HepG2 (cell line): ENCODE results near the gene FOXP3.

Experiments
- BRD4 ChIP-seq: sonication (generic); formaldehyde crosslinking; IDR thresholded peaks from 2 replicates; pipeline ENCODE4 v1.4.0; 2020; ENCODE audit warnings: missing genetic modification reagents
- ETV5 ChIP-seq: IDR thresholded peaks from 2 replicates; pipeline ENCODE4 v1.6.1; 2018; ENCODE audit warnings: missing biosample characterization, missing genetic modification reagents, inconsistent platforms, borderline replicate concordance
- PHB2 ChIP-seq: fragments of 450-650 bp; IDR thresholded peaks from 2 replicates; pipeline ENCODE4 v1.6.1; 2018; ENCODE audit not compliant: partially characterized antibody
- RAD51 ChIP-seq: fragments of 450-650 bp; IDR thresholded peaks from 2 replicates; pipeline ENCODE4 v1.6.1; 2016; ENCODE audit warnings: borderline replicate concordance
- RBFOX2 ChIP-seq: fragments of 200-400 bp; formaldehyde crosslinking; IDR thresholded peaks from 2 replicates; pipeline ENCODE4 v1.6.1; 2017; ENCODE audit warnings: low read depth, mild to moderate bottlenecking, low read length
- ZFP1 ChIP-seq: IDR thresholded peaks from 2 replicates; pipeline ENCODE4 v1.6.1; 2016
- ZNF598 ChIP-seq: sonication (generic); formaldehyde crosslinking; IDR thresholded peaks from 2 replicates; pipeline ENCODE4 v1.5.1; 2020; ENCODE audit warnings: mild to moderate bottlenecking, missing genetic modification reagents, borderline replicate concordance
- TF ChIP-seq, protein P1 (sequence below): sonication (generic); formaldehyde crosslinking; IDR thresholded peaks from 2 replicates; pipeline ENCODE4 v1.5.0; 2020; ENCODE audit warnings: mild to moderate bottlenecking, missing genetic modification reagents

DNA sequence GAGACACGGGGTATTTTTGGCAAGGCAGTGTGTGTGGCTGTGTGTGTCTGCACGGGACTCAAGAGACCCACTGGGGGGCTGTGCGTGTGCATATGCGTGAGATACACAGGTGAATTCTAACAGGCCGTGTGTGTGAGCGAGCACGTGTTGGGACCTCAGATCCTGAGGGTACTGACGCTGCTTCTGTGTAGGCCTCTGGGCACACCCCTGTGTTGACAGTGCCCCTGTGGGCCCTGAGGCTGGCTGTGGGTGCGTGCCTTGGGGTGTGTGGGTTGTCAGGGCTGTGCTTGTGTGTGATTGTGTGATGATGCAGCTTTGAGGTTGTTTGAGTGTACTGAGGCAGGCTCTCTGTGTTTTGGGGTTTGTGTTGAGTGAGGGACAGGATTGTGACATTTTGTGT is 13.9 kb downstream of the FOXP3 start:
- no peak for TF ChIP-seq ZFP1 (CRISPR knock-in tag)
- TF ChIP-seq RAD51, result no peak
- no peak for TF ChIP-seq ETV5 (CRISPR knock-in tag)
- TF ChIP-seq, protein P1, sequence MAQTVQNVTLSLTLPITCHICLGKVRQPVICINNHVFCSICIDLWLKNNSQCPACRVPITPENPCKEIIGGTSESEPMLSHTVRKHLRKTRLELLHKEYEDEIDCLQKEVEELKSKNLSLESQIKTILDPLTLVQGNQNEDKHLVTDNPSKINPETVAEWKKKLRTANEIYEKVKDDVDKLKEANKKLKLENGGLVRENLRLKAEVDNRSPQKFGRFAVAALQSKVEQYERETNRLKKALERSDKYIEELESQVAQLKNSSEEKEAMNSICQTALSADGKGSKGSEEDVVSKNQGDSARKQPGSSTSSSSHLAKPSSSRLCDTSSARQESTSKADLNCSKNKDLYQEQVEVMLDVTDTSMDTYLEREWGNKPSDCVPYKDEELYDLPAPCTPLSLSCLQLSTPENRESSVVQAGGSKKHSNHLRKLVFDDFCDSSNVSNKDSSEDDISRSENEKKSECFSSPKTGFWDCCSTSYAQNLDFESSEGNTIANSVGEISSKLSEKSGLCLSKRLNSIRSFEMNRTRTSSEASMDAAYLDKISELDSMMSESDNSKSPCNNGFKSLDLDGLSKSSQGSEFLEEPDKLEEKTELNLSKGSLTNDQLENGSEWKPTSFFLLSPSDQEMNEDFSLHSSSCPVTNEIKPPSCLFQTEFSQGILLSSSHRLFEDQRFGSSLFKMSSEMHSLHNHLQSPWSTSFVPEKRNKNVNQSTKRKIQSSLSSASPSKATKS (CRISPR knock-in tag), result no peak
- no peak for TF ChIP-seq ZNF598 (CRISPR knock-in tag)
- no peak for TF ChIP-seq RBFOX2
- no peak for TF ChIP-seq PHB2
- no peak for TF ChIP-seq BRD4
